PC-9 (cell line): ENCODE measurements around the gene ZBTB7C. TPM values are rescaled to one million over a fixed set of nuclear protein-coding genes. Genes with fewer than 3 reads are reported as not detected.

Source experiments
- BruUV-seq: library from RNA; stranded (reverse); fragments of 400-500 nt; replicated peaks from 2 replicates; lab custom pipeline; 2021; lab: Mats Ljungman, UMichigan
- CTCF ChIA-PET: fragments of 300-600 bp; sonication (Branson Sonifier 250); formaldehyde crosslinking; loops from one replicate; lab custom pipeline; 2022; ENCODE audit warnings: antibody characterized with exemption; lab: Charles Lee
- POLR2A ChIA-PET: fragments of 300-600 bp; sonication (Branson Sonifier 250); formaldehyde crosslinking; loops from one replicate; lab custom pipeline; 2022; ENCODE audit warnings: antibody characterized with exemption; ENCODE audit not compliant: unreplicated experiment; lab: Charles Lee
- DNase-seq, 2 experiments: peaks; one replicate each; pipeline versions ENCODE4 v3.0.0 to v3.0.0-alpha.2; 2015 to 2022; ENCODE audit warnings: mixed read lengths in 1 of 2
- H2AFZ ChIP-seq: fragments of 200-600 bp; sonication (generic); 2 replicates; pipeline ENCODE4 v1.8.1; 2017; ENCODE audit warnings: antibody characterized with exemption
- H3F3A ChIP-seq: fragments of 200-600 bp; sonication (generic); 2 replicates; pipeline ENCODE4 v1.8.1; 2017; ENCODE audit warnings: antibody characterized with exemption, mild to moderate bottlenecking, low read depth; ENCODE audit not compliant: insufficient read depth
- H3K27ac ChIP-seq: fragments of 200-600 bp; sonication (generic); 2 replicates; pipeline ENCODE4 v1.6.1; 2016; ENCODE audit warnings: mixed run types
- H3K27me3 ChIP-seq: fragments of 200-600 bp; sonication (generic); 2 replicates; pipeline ENCODE4 v1.6.1; 2016; ENCODE audit warnings: low read depth, mixed run types; ENCODE audit not compliant: insufficient read depth
- H3K36me3 ChIP-seq: fragments of 200-600 bp; sonication (generic); 2 replicates; pipeline ENCODE4 v1.6.1; 2016; ENCODE audit warnings: low read depth, mixed run types
- H3K4me1 ChIP-seq: fragments of 200-600 bp; sonication (generic); replicated peaks from 2 replicates; pipeline ENCODE4 v1.6.1; 2016; ENCODE audit warnings: mixed run types; ENCODE audit not compliant: insufficient read depth
- H3K4me2 ChIP-seq: fragments of 200-600 bp; sonication (generic); 2 replicates; pipeline ENCODE4 v1.6.1; 2017; ENCODE audit warnings: mixed run types
- H3K4me3 ChIP-seq: fragments of 200-600 bp; sonication (generic); 2 replicates; pipeline ENCODE4 v1.6.1; 2016; ENCODE audit warnings: mixed run types
- H3K79me2 ChIP-seq: fragments of 200-600 bp; sonication (generic); 2 replicates; pipeline ENCODE4 v1.6.1; 2017; ENCODE audit warnings: low read depth, mixed run types
- H3K9me2 ChIP-seq: fragments of 200-600 bp; sonication (generic); 2 replicates; pipeline ENCODE4 v1.8.1; 2017; ENCODE audit warnings: mild to moderate bottlenecking; ENCODE audit not compliant: insufficient read depth
- H3K9me3 ChIP-seq: fragments of 200-600 bp; sonication (generic); 2 replicates; pipeline ENCODE4 v1.8.1; 2016; ENCODE audit warnings: low read depth; ENCODE audit not compliant: insufficient read depth
- H4K20me1 ChIP-seq: fragments of 200-600 bp; sonication (generic); 2 replicates; pipeline ENCODE4 v1.8.1; 2017; ENCODE audit not compliant: insufficient read depth
- EZH2 ChIP-seq: fragments of 200-600 bp; sonication (generic); IDR thresholded peaks from 2 replicates; pipeline ENCODE4 v1.8.0; 2017; ENCODE audit warnings: antibody characterized with exemption, low read depth
- intact Hi-C: fragments of 100-400 bp; cut with micrococcal nuclease; formaldehyde crosslinking; loops from one replicate; pipeline ENCODE4 v1.10.0; 2022; ENCODE audit not compliant: unreplicated experiment
- total RNA-seq: library from RNA; stranded (reverse); gene quantifications from 2 replicates; pipeline ENCODE4 v1.2.3, GENCODE V29; 2021
- TF ChIP-seq, protein P1 (sequence below): fragments of 200-600 bp; sonication (generic); conservative IDR thresholded peaks from 2 replicates; pipeline ENCODE4 v1.6.1; 2017; ENCODE audit warnings: mixed run types, antibody characterized with exemption, mild to moderate bottlenecking, moderate library complexity

Gene ZBTB7C
- total RNA-seq, 1 experiment from 2014 or later: not detected

GRCh38 chr18:48265328-48265727 is 143.9 kb downstream of the ZBTB7C start:
- TF ChIP-seq, protein P1, sequence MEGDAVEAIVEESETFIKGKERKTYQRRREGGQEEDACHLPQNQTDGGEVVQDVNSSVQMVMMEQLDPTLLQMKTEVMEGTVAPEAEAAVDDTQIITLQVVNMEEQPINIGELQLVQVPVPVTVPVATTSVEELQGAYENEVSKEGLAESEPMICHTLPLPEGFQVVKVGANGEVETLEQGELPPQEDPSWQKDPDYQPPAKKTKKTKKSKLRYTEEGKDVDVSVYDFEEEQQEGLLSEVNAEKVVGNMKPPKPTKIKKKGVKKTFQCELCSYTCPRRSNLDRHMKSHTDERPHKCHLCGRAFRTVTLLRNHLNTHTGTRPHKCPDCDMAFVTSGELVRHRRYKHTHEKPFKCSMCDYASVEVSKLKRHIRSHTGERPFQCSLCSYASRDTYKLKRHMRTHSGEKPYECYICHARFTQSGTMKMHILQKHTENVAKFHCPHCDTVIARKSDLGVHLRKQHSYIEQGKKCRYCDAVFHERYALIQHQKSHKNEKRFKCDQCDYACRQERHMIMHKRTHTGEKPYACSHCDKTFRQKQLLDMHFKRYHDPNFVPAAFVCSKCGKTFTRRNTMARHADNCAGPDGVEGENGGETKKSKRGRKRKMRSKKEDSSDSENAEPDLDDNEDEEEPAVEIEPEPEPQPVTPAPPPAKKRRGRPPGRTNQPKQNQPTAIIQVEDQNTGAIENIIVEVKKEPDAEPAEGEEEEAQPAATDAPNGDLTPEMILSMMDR: no peak
- TF ChIP-seq EZH2: no peak
- no TSS peak for BruUV-seq
- Histone ChIP-seq H2AFZ (no peak overlapping the region), H3F3A (peaks cover 9% of the 10 kb centered on the region), H3K4me2 (peak overlapping the region; percentile 7; the same call in 1 of the 2 replicates), H3K27me3 (no peaks in the 10 kb centered on the region), H3K36me3 (no peaks in the 10 kb centered on the region), H3K9me3 (no peaks in the 10 kb centered on the region), H3K79me2 (no peaks in the 10 kb centered on the region), H4K20me1 (no peaks in the 10 kb centered on the region), H3K4me1 (peaks cover 26% of the 10 kb centered on the region), H3K4me3 (no peak overlapping the region), H3K27ac (no peak overlapping the region), H3K9me2 (no peaks in the 10 kb centered on the region)
- intact Hi-C loops: no loop called here
- ChIA-PET CTCF (no interaction called here), POLR2A (no interaction called here)
- no peak for DNase-seq

DNA sequence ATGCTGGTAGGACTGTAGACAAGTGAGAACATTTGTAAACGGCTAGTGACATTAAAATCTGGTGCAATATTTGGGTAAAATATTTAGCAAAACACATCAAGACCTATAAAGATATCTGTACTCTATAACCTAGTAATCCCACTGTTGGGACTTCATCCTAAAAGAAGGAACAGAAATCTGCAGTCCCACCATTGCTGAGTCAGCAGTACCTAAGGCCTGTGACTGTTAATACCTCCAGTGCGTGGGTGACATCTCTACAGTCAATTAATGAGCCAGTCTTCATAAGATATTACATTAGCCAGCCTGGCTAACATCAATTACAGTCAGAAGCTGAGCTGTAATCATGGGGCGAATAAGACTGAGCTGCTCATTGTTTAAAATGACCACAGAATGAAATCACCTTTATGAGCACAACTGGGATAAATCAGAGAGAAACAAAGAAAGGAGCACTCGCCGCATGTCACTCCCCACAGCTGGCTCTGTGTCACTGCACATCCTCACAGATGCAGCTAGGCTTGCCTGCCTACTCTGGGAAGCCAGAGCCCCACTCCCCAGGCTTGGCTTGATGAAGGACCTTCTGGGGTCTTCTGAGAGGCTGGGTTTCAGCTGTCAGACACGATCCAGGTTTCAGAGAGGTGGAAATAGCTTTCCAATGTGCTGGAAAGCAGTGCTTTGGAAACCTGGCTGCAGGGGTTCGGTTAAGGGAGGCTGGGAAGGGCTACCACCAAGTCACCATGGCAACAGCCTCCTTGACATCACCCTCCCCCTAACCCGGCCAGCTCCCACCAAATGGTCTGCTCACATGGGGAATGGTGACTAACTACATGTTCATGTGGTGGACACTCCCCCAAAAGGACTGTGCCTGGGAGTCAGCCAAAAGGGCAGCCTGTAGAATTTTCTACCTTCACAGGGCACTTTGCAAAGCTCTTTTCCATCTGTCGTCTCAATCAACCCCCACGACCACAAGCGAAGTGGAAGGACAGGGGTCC is 145.0 kb downstream of the ZBTB7C start:
- intact Hi-C loops: no loop called here
- H3K4me3 ChIP-seq: no peak overlapping the region
- H3K4me1 ChIP-seq: peaks cover 26% of the 10 kb centered on the region
- POLR2A ChIA-PET: no interaction called here
- no peaks in the 10 kb centered on the region for H3K9me3 ChIP-seq
- H3K9me2 ChIP-seq: no peaks in the 10 kb centered on the region
- no peak overlapping the region for H3K27ac ChIP-seq
- DNase-seq: no peak
- no peaks in the 10 kb centered on the region for H3K27me3 ChIP-seq
- H4K20me1 ChIP-seq: no peaks in the 10 kb centered on the region
- H3K4me2 ChIP-seq: peak overlapping the region; percentile 7
- no peaks in the 10 kb centered on the region for H3K79me2 ChIP-seq
- no peak overlapping the region for H2AFZ ChIP-seq
- H3F3A ChIP-seq: peaks cover 9% of the 10 kb centered on the region
- TF ChIP-seq, protein P1: no peak
- TF ChIP-seq EZH2: no peak
- no TSS peak for BruUV-seq
- CTCF ChIA-PET: no interaction called here
- no peaks in the 10 kb centered on the region for H3K36me3 ChIP-seq

- H3F3A ChIP-seq: peaks cover 9% of the 10 kb centered on the region
- H3K36me3 ChIP-seq: no peaks in the 10 kb centered on the region
- H3K79me2 ChIP-seq: no peaks in the 10 kb centered on the region
- H3K4me3 ChIP-seq: no peak overlapping the region
- intact Hi-C loops: no loop called here
- H3K4me1 ChIP-seq: peaks cover 22% of the 10 kb centered on the region
- H4K20me1 ChIP-seq: no peaks in the 10 kb centered on the region
- no peak for DNase-seq
- no TSS peak for BruUV-seq
- TF ChIP-seq, protein P1: no peak
- TF ChIP-seq EZH2: no peak
- ChIA-PET CTCF (no interaction called here), POLR2A (no interaction called here)
- H3K27me3 ChIP-seq: no peaks in the 10 kb centered on the region
- H3K4me2 ChIP-seq: no peak overlapping the region
- no peak overlapping the region for H2AFZ ChIP-seq
- H3K9me3 ChIP-seq: no peaks in the 10 kb centered on the region
- H3K9me2 ChIP-seq: no peaks in the 10 kb centered on the region
- H3K27ac ChIP-seq: no peak overlapping the region
Observed at GRCh38 chr18:48263192-48263853, 145.9 kb downstream of the ZBTB7C start.
